Activated CD8-positive, alpha-beta memory T cell treated with anti-CD3 and anti-CD28 coated beads, Interleukin-2, amount 50 U/mL, for 24 hours (primary cell): ENCODE measurements around the gene CD6.

Source experiments
- DNase-seq: peaks from one replicate; pipeline ENCODE4 v3.0.0-alpha.2; 2020; ENCODE audit errors: extremely low read depth

Gene CD6

DNA sequence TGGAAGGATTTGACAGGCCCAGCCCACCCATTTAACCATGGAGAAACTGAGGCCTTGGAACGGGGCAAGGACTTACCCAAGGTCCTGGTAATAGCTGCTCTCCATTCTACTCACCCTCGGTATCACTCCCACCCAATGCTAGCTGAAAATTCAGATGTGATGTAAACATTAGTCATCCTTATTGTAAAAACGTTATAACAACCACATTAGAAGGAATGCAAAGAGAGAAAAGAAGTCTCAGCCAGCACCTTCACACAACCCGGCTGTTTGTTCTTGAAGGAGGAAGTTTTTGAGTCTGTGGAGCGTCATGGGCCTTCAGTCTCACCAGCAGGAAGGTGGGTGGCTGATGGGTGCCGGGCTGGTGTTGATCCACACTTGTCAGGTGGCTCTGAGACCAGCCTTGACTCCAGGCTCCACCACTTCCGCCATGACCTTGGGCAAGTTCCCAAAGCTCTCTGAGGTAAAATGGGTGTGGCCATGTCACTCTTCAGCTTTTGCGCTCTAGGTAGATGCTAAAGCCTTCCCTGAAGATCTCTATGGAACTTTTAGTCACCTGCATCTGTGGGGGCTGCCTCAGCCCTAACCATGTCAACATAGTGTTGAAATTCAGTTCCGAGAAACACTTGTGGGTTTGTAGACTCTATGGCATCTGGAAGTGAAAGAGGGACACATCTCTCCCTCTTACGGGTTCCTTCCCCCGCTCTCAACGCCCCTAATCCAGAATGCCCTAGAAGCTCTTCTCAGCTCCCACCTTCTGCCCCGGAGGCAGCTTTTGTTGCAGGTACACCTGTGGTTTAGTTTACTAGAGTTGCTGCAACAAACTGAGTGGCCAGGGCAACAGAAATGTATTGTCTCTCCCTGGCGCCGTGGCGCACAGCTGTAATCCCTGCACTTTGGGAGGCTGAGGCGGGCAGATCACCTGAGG is 14.8 kb downstream of the CD6 start:
- peak; percentile 78 for DNase-seq

- DNase-seq = peak; percentile 51
Measured at GRCh38 chr11:60987577-60988277, 16.2 kb downstream of the CD6 start.

- DNase-seq = no peak
Measured at GRCh38 chr11:60988658-60989057, 17.2 kb downstream of the CD6 start.

GRCh38 chr11:60989093-60989650 is 17.7 kb downstream of the CD6 start:
- DNase-seq = no peak

DNA sequence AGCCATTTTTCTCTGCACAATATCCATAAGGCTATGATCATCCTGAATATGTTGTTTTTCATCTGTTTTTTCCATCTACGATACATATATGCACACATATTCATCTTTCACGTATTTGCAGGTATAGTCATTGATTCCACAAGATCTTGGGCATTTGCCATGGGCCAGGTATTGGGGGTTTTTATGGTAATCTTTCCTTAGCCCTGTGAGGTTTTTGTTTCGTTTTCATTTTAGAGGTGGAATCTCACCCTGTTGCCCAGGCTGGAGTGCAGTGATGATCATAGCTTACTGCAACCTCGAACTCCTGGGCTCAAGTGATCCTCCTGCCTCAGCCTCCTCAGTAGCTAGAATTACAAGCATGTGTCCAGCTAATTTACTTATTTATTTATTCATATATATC is 20.0 kb downstream of the CD6 start:
- no peak for DNase-seq

- DNase-seq = no peak
Measured at GRCh38 chr11:60992842-60993409, 21.4 kb downstream of the CD6 start.

GRCh38 chr11:60993615-60994014 is 22.1 kb downstream of the CD6 start:
- DNase-seq = no peak

DNA sequence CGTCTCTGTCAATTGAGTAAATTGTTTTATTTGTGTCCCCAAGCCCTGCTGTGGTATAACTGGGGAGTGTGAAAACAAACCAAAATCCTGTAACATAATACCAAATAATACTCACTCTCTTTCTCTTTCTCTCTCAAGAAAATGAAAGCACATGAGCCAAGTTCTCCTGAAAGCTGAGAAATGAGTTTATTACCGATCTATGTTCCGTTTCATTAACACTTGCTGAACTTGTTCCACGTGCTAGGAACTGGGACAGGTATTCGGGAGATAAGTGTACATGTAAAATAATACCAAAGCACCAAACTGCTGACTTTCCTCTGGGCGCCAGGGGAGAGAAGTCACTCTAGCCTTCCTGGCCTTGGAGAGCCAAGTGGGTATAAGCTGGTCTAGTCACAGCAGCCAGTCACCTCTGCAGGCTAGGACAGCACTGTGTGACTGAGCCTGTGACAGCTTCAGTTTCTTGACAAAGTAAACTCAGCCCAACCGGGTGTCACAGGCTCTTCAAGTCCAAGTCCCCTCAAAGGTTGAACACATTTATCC is 23.1 kb downstream of the CD6 start:
- no peak for DNase-seq

- DNase-seq = no peak
Measured at GRCh38 chr11:60995798-60996197, 24.3 kb downstream of the CD6 start.

GRCh38 chr11:60996381-60997138 is 25.1 kb downstream of the CD6 start:
- no peak for DNase-seq

GRCh38 chr11:61000426-61000825 is 28.9 kb downstream of the CD6 start:
- no peak for DNase-seq

GRCh38 chr11:61001931-61002330 is 30.5 kb downstream of the CD6 start:
- no peak for DNase-seq

GRCh38 chr11:61002598-61002997 is 31.1 kb downstream of the CD6 start:
- DNase-seq = no peak

DNA sequence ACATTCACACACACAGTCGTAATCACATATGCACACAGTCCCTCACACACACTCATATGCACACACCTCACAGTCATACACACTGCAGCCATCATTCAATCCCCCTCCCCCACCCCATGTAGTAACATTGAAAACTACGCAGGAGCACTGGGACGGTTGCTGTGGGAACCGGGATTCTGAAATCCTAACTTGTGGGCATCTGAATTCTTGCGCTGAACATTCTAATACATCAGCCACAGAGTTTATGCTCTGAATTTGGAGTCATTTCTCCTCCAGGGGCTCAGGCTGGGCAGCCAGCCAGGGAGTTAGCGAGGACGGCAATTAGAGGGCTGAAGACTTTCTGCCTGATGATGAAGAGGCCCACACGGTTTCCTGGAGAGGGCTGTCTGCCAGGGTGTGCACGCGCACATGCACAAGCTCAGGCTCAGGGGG is 32.7 kb downstream of the CD6 start:
- DNase-seq = no peak

GRCh38 chr11:61004761-61005181 is 33.3 kb downstream of the CD6 start:
- DNase-seq = no peak

- no peak for DNase-seq
Measured at GRCh38 chr11:61007383-61007955, 36.0 kb downstream of the CD6 start.

GRCh38 chr11:61007956-61008896 is 36.7 kb downstream of the CD6 start:
- no peak for DNase-seq

GRCh38 chr11:61008971-61009370 is 37.5 kb downstream of the CD6 start:
- no peak for DNase-seq

DNA sequence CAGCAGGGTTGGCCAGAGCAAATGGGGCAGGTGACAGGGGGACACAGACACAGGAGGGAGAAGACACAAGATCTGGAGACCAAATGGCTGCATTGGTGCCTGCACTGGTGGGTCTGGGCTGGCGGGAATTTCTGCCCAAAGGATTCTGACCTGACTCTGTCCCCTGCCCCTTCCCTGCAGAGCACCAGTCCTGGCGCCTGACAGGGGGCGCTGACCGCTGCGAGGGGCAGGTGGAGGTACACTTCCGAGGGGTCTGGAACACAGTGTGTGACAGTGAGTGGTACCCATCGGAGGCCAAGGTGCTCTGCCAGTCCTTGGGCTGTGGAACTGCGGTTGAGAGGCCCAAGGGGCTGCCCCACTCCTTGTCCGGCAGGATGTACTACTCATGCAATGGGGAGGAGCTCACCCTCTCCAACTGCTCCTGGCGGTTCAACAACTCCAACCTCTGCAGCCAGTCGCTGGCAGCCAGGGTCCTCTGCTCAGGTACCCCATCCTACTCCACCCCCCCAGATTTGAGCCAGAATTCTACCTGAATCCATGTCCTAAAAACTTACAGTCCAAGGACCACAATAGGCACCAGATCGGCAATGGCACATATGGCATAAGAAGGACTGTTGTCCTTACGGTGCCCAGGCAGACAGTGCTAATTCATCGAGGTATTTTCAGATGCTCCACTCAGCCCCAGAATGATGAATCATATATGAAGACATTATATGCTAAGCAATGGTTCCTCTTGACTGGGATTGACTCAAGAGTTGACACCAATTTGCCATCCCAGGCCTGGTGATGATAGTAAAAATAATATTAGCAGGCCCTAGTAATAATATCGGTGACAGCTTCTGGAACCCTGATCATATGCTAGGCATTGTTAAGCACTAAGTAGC is 38.2 kb downstream of the CD6 start:
- DNase-seq = no peak
